Measurements from ENCODE around the gene HEXIM2. TPM values are rescaled to one million over a fixed set of nuclear protein-coding genes. Genes with fewer than 3 reads are reported as not detected.
A peak's percentile ranks its signal among the peaks of the same experiment; 100 is the strongest.
"Not testable (repeated sequence)": the region's sequence is repeated elsewhere in the genome, so short reads cannot be mapped to it uniquely, and the experiment has no call there.

HEXIM2 gene
- total and polyA plus RNA-seq, 2 of the 13 experiments (the other 11 are each of a cell fraction or from before 2014, with no cell fraction given), result 27.1 to 32.4 TPM

GRCh38 chr17:45201880-45202279 lies 40.2 kb downstream of the HEXIM2 start:
- in situ Hi-C loops (cut with HindIII; ENCODE audit: extremely low pct_ligation_motif_present, low pct_unique_long_range_greater_than_20kb), result not testable (repeated sequence)
- TF ChIP-seq HNF4A (CRISPR knock-in tag; IDR thresholded peaks at IDR 0.05) (peak; percentile 68), BRF2 (CRISPR knock-in tag; IDR thresholded peaks at IDR 0.05) (0 out of 2 replicates have a peak, but pooled peaks have one; percentile 65), ZNF33B (CRISPR knock-in tag; IDR thresholded peaks at IDR 0.05) (0 out of 2 replicates have a peak, but pooled peaks have one; percentile 67), ZNF652 (CRISPR knock-in tag; IDR thresholded peaks at IDR 0.05; ENCODE audit: borderline replicate concordance, low read depth) (peak; percentile 64; the same call in 1 of the 2 replicates), ZSCAN31 (CRISPR knock-in tag; IDR thresholded peaks at IDR 0.05; ENCODE audit: low read depth) (peak; percentile 85), SALL2 (CRISPR knock-in tag; IDR thresholded peaks at IDR 0.05) (peak; percentile 26; the same call in 1 of the 2 replicates), TFE3 (CRISPR knock-in tag; IDR thresholded peaks at IDR 0.05) (peak; percentile 52; the same call in 1 of the 2 replicates), ZNF564 (CRISPR knock-in tag; IDR thresholded peaks at IDR 0.05) (peak; percentile 61; the same call in 1 of the 2 replicates), DNMT3B (CRISPR knock-in tag; conservative IDR thresholded peaks at IDR 0.05) (peak; percentile 56; the same call in 1 of the 2 replicates), ZMYM3 (CRISPR knock-in tag; IDR thresholded peaks at IDR 0.05) (peak; percentile 96), RNF219 (CRISPR knock-in tag; IDR thresholded peaks at IDR 0.05) (peak; percentile 77; the same call in 1 of the 2 replicates), DRAP1 (CRISPR knock-in tag; IDR thresholded peaks at IDR 0.05) (peak; percentile 59), ZNF136 (CRISPR knock-in tag; IDR thresholded peaks at IDR 0.05; ENCODE audit: low read depth) (peak; percentile 91; the same call in 1 of the 2 replicates), ZNF746 (CRISPR knock-in tag; IDR thresholded peaks at IDR 0.05) (peak; percentile 80), JUNB (CRISPR knock-in tag; IDR thresholded peaks at IDR 0.05; ENCODE audit: borderline replicate concordance) (0 out of 2 replicates have a peak, but pooled peaks have one; percentile 43), STAT6 (CRISPR knock-in tag; IDR thresholded peaks at IDR 0.05; ENCODE audit: borderline replicate concordance) (peak; percentile 91), MIER2 (CRISPR knock-in tag; IDR thresholded peaks at IDR 0.05) (peak; percentile 83)

More at GRCh38 chr17:45201880-45202279, 40.2 kb downstream of the HEXIM2 start:
- DNase-seq (ENCODE audit: low spot score) (peak; percentile 97), FAIRE-seq (peak; percentile 77), ATAC-seq (peak; percentile 67)
- not testable (repeated sequence) for H3K9me3 ChIP-seq (ENCODE audit: low read length); H3K79me2 ChIP-seq (ENCODE audit: insufficient read depth, low read length); H3K27me3 ChIP-seq (ENCODE audit: control insufficient read depth in 1 of 2, insufficient read depth in 2 of 2, low read length in 2 of 2); BruUV-seq (replicated peaks); H3K4me3 ChIP-seq (replicated peaks in 1 of 3; ENCODE audit: insufficient read depth in 1 of 3, low read depth in 2 of 3, low read length in 3 of 3); H3K9ac ChIP-seq (ENCODE audit: insufficient read depth, low read depth, low read length); H2AFZ ChIP-seq (ENCODE audit: low read length); H4K20me1 ChIP-seq (ENCODE audit: insufficient read depth, low read length); H3K36me3 ChIP-seq (replicated peaks in 1 of 2; ENCODE audit: control insufficient read depth in 1 of 2, insufficient read depth in 2 of 2, low read length in 2 of 2)
- Histone ChIP-seq H3K27ac (ENCODE audit: extremely low read length, insufficient read depth, low read length) (peak overlapping the region; percentile 29), H3K4me1 (ENCODE audit: insufficient read depth, low read length) (peaks cover 65% of the 10 kb centered on the region), H3K4me2 (ENCODE audit: low read depth, low read length) (peak overlapping the region; percentile 59)
- CTCF ChIA-PET (ENCODE audit: low intra/inter-chr PET ratio, low total read pairs), result interaction anchor here (1.2 to 8.1 kb wide), 2 partner anchors 17 to 68 kb away, joined by 4 to 303 read pairs; partner anchors contain the start of genes ACBD4 and PLCD3
- intact Hi-C loops (cut with micrococcal nuclease; ENCODE audit: unreplicated experiment), result loop anchor here (2.0 kb wide), 1 partner anchor 17 kb away; no protein-coding TSS in a partner anchor
- 4% methylated on average over 6 of the region's 6 CpGs for WGBS (ENCODE audit: low lambda C conversion rate)
- POLR2A ChIA-PET, result interaction anchor here (0.5 to 12.2 kb wide), 17 partner anchors 9 to 141 kb away, joined by 3 to 551 read pairs (median 4); partner anchors contain the start of genes ACBD4, HEXIM1, HEXIM2 and NMT1
